NK-92 (cell line): ENCODE measurements around the gene TNFSF12.

Experiments
- DNase-seq: peaks from one replicate; lab custom pipeline; 2025; ENCODE audit not compliant: unreplicated experiment; lab: John Stamatoyannopoulos, UW

Gene TNFSF12

DNA sequence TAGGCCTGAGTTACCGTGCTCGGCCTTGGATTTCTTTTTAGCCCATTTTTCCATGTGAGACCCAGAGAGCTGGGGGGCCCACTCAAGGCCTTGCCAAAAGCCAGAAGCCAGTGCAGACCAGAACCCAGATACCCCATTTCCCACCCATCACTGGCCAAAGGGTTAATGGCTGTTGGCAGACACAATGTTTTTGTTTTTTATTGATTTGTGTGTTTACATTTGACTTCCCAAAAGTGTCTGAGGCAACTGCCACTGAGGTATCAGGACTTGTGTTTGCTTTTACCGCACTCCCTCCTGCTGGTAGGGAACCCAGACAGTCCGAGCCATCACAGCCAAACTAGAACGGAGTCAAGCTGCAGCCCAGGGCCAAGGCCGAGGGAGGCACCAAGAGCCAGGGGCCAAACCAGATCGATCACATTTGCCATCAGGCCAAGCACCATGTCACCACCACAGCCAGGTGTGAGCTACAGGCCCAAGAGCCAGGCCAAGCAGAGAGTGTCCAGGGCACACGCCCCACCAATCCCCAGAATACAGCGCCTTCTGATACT, 7.7 kb upstream of the TNFSF12 start:
- DNase-seq, result no peak

DNA sequence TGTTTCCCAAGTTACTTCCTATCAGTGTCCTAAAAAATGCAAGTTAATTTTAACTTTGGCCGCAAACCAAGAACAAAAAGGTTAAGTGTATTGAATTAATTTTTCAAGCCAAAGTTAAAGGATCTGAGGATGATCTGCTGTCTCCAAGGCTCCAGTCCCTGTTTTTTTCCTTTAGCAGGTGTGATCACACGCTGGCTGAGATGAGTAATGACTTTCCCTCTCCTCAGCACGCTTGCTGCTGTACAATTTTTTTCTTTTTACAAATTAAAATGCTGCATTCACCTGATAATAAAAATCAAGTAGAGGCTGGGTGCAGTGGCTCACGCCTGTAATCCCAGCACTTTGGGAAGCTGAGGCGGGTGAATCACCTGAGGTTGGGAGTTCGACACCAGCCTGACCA, 3.9 kb upstream of the TNFSF12 start:
- no peak for DNase-seq

DNA sequence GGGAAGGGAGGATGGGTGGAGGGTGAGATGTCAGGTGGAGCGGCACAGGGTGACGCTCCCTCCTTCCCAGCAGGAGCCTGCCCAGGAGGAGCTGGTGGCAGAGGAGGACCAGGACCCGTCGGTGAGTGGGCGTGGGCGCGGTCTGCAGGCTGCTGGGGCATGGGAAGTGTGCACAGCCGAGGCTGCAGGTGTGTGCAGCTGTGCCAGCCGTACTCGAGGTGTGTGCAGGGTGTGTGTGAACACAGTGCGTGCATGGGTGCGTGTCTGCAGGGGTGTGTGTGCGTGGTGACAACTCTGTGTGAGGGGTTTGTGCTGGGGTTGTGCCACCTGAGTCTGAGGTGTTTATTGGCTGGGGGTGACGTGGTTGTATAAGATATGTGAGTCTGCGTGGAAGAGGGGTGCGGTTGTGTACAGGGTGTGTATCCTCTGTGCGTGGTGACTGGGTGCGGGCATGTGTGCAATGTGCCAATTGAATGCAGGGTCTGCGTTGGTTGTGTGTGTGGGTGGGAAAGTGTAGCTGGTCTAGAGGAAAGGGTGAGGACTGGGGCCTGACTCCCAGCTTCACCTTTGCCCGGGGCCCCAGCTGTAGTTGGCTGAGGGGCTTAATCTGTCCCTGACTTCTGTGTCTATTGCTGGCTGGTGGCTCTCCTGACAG, 670 bp downstream of the TNFSF12 start:
- DNase-seq, result no peak

DNA sequence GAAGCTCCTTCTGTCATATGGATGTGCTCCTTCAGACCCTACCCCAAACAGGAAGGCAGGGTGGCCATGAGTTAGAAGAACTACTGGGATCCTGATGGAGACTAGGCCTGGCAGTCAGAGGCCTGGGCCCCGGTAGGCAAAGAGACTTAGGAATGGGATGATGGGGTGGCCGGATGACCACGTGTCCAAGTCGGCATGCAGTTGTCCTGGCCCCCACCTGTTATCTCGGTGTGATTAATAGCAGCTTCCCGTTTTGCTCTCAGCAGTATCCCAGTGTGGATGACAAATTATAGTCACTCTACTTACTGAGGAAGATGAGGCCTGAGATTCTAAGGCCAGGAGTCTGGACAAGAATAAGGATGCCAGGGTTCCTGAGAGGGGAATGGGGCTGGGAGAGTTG, 1.5 kb downstream of the TNFSF12 start:
- DNase-seq, result no peak

DNA sequence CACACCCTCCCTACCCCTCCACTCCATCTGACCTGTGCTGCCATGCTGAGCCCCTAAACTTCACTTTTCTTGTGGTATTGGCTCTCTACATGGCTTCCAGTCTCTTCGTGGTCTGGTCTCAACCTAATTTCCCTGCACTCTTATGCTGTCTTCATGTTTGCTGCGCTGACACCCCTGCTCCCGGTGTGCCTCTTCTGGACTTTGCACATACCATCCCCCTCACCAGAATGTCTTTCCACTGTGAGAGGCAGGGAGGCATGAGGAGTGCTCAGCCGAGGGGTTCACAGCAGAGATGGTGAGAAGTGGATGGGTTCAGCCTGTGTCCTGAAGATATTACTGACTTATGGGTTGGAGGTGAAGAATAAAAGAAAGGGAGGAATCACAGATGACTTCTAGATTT, 2.5 kb downstream of the TNFSF12 start:
- DNase-seq, result no peak

DNA sequence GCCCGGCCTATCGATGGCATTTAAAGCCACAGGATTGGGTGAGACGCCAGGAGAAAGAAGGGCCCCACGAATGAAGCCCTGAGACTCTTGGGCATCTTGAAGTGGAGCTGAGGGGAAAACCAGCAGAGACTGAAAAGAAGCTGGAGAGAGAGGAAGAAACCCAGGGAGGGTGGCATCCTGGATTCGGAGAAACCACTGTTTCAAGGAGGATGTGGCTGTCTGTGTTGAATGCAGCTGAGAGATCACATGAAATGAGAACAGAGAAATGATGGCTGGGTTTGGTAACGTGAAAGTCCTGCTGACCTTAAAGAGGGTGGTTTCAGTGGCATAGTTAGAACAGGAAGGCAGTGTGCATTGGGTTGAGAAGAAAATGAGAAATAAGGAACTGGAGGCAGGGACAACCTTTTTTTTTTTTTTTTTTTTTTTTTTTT, 3.8 kb downstream of the TNFSF12 start:
- no peak for DNase-seq

DNA sequence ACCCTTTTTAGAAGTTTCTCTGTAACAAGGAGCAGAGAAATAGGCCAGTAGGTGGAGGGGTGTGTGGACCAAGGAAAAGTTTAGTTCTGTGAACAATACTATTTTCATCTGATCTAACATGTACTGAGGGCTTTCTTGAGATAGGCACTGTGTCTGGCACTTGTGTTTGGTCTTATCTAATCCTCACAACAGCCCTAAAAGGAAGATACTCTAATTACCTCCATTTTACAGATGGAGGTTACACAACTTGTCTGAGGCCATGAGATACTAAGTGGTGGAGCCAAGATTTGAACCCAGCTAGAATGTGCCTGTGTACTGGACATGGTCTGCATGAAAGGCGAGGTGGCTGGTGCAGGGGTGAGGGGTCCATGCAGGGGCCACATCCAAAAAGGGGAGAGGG, 4.5 kb downstream of the TNFSF12 start:
- DNase-seq, result no peak

DNA sequence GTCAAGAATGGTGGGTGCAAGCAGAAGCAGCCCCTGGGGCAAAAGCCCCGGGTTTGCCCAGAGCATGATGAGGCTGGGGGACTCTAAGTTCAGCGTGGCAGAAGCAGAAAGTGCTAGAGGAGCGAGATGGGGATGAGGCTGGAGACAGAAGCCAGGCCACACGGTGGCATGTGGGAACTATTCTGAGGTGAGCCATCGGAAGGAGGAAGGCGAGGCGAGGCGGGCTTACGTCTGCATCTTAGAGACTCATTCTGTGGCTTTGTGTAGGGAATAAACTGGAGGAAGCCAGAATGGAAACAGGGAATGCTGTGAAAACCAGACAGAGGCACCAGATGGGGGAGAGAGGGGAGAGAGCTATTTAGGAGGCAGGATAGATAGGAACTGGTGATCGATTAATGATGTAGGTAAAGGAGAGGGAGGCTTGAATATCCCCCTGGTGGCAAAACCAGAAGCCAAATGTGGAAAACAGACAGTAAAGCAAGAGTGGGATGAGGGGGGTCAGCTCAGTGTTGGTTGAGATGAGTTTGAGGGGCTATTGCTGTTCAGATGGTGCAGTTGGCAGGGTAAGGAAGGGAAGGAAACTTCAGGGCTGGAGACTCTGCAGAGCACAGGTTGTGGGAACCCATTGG, 6.6 kb downstream of the TNFSF12 start:
- DNase-seq, result no peak

DNA sequence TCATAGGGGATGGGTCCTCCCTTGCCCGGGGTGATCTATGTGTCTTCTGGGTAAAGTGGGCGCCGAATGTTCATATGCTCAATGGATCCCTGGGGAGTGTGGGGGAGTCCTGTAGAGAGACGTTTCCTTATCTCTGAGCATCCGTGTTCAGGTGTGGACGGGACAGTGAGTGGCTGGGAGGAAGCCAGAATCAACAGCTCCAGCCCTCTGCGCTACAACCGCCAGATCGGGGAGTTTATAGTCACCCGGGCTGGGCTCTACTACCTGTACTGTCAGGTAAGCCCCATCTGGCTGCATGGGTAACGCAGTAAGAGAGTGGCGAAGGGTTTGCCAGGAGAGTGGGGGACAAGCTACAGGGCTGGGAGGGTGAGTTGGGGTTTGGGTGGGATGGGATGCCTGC, 7.8 kb downstream of the TNFSF12 start:
- no peak for DNase-seq

DNA sequence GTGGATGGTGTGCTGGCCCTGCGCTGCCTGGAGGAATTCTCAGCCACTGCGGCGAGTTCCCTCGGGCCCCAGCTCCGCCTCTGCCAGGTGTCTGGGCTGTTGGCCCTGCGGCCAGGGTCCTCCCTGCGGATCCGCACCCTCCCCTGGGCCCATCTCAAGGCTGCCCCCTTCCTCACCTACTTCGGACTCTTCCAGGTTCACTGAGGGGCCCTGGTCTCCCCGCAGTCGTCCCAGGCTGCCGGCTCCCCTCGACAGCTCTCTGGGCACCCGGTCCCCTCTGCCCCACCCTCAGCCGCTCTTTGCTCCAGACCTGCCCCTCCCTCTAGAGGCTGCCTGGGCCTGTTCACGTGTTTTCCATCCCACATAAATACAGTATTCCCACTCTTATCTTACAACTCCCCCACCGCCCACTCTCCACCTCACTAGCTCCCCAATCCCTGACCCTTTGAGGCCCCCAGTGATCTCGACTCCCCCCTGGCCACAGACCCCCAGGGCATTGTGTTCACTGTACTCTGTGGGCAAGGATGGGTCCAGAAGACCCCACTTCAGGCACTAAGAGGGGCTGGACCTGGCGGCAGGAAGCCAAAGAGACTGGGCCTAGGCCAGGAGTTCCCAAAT, 8.4 kb downstream of the TNFSF12 start:
- no peak for DNase-seq

DNA sequence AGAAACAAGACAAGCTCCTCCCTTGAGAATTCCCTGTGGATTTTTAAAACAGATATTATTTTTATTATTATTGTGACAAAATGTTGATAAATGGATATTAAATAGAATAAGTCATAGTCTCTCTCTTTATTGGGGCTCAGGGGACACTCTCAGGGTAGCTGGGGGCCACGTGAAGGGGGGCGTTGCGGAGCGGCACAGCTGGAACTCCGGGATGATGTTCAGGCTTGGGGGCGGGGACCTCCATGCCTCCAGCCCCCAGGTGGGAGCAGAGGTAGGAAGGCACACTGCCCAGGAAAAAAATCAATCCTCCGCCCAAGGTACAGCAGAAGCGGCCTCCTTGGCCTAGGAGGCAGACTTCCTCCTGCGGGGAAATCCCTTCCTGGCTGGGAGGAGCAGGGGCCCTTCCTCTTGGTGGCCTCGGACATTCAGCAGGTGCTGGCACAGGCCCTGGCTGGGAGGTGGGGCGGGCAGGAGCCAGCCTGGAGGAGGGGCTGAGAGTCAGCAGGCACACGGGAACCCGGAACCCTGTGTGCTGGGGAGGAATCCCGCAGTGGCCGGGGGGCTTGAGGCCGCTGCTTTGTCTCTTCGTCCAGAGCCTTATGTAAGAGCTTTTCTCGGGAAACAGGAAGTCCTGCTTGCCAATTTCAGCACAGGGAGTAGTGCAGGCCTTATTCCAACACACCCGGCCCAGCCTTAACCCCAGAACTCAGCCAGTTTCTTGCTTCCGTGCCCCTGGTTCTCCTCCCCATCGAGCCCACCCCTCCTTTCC, 9.1 kb downstream of the TNFSF12 start:
- no peak for DNase-seq

DNA sequence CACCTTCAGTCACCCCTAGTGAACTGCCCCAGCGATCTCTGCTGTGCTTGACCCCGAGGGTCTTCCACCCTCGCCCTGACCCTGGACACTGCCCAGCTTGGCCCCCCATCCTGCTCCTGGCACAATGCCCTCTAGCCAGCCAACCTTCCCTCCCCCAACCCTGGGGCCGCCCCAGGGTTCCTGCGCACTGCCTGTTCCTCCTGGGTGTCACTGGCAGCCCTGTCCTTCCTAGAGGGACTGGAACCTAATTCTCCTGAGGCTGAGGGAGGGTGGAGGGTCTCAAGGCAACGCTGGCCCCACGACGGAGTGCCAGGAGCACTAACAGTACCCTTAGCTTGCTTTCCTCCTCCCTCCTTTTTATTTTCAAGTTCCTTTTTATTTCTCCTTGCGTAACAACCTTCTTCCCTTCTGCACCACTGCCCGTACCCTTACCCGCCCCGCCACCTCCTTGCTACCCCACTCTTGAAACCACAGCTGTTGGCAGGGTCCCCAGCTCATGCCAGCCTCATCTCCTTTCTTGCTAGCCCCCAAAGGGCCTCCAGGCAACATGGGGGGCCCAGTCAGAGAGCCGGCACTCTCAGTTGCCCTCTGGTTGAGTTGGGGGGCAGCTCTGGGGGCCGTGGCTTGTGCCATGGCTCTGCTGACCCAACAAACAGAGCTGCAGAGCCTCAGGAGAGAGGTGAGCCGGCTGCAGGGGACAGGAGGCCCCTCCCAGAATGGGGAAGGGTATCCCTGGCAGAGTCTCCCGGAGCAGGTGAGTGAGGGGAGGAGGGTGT, 9.9 kb downstream of the TNFSF12 start, which contains the start of gene TNFSF13:
TNFSF13 (plus strand) TSS at position 207 of the 776 bp plus-strand sequence; CDS start at position 497, 290 bp downstream.
- DNase-seq, result no peak

DNA sequence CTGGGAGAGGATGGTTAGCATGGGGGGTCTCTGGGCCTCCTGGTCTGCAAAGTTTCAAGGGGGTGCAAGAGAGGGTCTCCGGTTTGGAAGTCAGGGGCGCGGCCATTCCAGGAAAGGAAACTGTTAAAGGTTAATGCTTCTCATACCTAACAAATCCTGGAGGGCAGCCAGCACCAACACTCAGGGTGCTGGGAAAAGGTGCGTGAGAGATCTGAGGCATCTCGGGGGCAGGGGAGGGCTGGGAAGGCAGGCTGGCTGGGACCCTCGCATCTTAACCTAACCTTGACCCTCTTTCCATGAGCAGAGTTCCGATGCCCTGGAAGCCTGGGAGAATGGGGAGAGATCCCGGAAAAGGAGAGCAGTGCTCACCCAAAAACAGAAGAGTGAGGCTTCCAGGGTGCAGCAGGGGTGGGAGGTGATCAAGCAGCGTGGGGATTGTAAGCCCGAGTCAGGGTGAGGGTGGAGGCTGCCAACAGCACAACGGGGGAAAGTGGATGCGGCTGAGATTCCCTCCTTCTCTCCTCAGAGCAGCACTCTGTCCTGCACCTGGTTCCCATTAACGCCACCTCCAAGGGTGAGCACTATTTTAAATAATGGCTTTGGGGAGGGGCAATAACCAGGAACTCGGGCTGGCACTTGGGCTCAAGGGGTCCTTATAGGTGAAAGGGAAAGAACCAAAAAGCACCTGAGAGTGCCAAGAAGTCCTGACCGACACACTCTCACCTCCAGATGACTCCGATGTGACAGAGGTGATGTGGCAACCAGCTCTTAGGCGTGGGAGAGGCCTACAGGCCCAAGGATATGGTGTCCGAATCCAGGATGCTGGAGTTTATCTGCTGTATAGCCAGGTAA, 10.7 kb downstream of the TNFSF12 start:
- no peak for DNase-seq

DNA sequence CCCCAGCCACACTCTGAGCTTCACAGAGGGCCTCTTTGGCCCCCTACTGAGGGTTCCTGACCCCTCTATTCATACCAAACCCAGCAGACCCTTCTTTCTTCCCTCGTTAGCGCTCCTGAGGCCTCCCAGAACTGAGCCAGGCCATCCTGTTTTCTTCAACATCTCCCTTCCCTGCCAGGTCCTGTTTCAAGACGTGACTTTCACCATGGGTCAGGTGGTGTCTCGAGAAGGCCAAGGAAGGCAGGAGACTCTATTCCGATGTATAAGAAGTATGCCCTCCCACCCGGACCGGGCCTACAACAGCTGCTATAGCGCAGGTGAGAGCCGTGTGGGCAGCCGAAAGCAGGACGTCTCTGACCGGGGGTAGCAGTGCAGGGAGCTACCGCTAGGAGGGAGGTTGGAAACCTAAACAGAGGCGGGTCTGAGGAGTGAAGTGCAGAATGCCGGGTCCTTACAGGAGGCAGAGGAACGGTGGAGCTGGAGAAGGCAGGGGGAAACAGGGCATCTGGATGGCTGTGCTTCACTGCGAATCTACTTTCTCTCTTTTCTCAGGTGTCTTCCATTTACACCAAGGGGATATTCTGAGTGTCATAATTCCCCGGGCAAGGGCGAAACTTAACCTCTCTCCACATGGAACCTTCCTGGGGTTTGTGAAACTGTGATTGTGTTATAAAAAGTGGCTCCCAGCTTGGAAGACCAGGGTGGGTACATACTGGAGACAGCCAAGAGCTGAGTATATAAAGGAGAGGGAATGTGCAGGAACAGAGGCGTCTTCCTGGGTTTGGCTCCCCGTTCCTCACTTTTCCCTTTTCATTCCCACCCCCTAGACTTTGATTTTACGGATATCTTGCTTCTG, 11.5 kb downstream of the TNFSF12 start:
- no peak for DNase-seq

DNA sequence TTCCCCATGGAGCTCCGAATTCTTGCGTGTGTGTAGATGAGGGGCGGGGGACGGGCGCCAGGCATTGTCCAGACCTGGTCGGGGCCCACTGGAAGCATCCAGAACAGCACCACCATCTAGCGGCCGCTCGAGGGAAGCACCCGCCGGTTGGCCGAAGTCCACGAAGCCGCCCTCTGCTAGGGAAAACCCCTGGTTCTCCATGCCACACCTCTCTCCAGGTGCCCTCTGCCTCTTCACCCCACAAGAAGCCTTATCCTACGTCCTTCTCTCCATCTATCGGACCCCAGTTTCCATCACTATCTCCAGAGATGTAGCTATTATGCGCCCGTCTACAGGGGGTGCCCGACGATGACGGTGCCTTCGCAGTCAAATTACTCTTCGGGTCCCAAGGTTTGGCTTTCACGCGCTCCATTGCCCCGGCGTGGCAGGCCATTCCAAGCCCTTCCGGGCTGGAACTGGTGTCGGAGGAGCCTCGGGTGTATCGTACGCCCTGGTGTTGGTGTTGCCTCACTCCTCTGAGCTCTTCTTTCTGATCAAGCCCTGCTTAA, 12.2 kb downstream of the TNFSF12 start:
- DNase-seq, result no peak

DNA sequence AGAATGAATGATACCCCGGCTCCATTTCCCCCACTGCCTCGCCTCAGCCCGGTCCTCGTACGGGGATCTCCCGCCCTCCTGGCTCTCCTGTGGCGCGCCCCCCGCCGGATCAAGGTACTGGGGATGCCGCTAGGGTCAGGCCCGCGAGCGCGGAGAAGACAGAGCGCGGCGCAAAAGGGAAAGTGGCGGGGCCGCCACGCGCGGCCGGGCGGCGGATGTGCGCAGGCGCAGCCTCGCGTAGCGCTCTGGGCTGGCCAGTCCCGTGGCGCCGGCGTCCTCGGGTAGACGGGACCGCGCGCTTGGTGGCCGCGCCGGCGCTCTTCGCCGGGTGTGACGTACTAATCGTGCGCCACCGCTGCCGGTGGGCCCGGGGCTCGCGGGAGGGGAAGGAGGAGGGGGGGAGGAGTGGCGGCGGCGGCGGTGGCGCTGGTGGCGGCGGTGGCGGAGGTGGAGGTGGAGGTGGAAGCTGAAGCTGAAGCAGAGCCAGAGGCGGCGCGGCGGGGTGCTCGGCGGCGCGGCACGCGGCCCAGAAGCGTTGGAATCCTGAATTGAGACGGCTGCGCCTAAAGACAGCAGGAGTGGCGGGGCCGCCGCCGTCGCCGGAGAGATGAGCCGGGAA, 12.8 kb downstream of the TNFSF12 start, which contains the start of gene SENP3:
SENP3 (plus strand) TSS at position 331 of the 619 bp plus-strand sequence. CDS start 1,158 bp downstream, outside the sequence.
- peak; percentile 51 for DNase-seq

DNA sequence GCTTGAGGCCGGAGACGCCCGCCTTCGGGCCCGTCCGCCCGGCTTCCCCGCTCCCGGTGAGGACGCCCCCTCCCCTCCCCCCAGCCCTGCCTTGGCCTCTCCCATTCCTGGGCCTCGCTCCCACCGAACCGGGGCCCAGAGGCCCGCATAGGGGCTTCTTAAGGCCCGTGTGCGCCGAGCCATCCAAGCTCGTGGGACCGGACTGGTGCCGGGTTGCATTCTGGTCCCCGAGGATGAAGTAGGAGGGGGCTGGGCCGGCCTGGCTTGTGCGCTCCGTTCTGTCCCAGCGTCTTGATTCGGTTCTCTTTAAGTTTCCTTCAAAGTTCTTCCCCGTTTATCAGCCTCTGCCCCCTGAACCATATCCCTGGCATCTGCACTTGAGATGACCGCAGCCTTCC, 13.3 kb downstream of the TNFSF12 start:
- DNase-seq, result no peak
